Activated naive CD4-positive, alpha-beta T cell treated with anti-CD3 and anti-CD28 coated beads, Interleukin-2, amount 50 U/mL, for 24 hours (primary cell): ENCODE data around the gene DTX1.
"Not testable (repeated sequence)": the region's sequence is repeated elsewhere in the genome, so short reads cannot be mapped to it uniquely, and the experiment has no call there.

Experiments
- H3K27ac Mint-ChIP-seq: one replicate; pipeline ENCODE4 v1.8.0; 2021; ENCODE audit warnings: mild to moderate bottlenecking, mixed read lengths
- H3K27me3 Mint-ChIP-seq: one replicate; pipeline ENCODE4 v1.8.0; 2021; ENCODE audit warnings: mixed read lengths
- H3K36me3 Mint-ChIP-seq: one replicate; pipeline ENCODE4 v1.8.0; 2021; ENCODE audit warnings: mixed read lengths
- H3K4me1 Mint-ChIP-seq: one replicate; pipeline ENCODE4 v1.8.0; 2021; ENCODE audit warnings: mixed read lengths
- H3K4me3 Mint-ChIP-seq: one replicate; pipeline ENCODE4 v1.8.0; 2021; ENCODE audit warnings: mild to moderate bottlenecking, mixed read lengths
- H3K9me3 Mint-ChIP-seq: one replicate; pipeline ENCODE4 v1.8.0; 2021; ENCODE audit warnings: mixed read lengths

Gene DTX1

DNA sequence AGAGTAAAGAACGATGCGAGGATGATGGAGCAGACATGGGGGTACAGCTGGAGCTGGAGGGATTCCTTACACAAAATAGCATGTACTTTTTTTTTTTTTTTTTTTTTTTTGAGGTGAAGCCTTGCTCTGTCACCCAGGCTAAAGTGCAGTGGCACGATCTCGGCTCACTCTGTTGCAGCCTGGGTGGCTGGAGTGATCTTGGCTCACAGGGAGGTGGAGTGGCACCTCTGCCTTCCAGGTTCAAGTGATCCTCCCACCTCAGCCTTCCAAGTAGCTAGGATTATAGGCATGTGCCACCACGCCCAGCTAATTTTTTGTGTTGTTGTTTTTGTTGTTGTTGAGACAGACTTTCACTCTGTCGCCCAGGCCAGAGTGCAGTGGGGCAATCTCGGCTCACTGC lies 84.2 kb downstream of the DTX1 start:
- Mint-ChIP-seq H3K4me3 (no peak overlapping the region), H3K27ac (no peak overlapping the region), H3K9me3 (no peaks in the 10 kb centered on the region)

DNA sequence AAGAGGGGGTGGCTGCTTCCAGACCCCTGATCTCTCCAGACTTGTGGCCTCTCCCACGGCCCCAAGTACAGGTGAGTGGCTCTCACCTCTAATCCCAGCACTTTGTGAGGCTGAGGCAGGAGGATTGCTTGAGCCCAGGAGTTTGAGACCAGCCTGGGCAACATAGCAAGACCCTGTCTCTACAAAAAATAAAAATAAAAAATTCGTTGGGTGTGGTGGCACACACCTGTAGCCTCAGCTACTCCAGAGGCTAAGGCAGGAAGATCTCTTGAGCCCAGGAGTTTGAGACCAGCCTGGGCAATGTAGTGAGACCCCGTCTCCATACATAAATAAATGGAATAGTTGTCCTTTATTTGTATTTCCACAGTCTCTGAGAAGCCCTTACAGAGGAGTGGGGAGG lies 85.2 kb downstream of the DTX1 start:
- H3K9me3 Mint-ChIP-seq, H3K4me1 Mint-ChIP-seq, H3K36me3 Mint-ChIP-seq, H3K4me3 Mint-ChIP-seq, H3K27ac Mint-ChIP-seq, H3K27me3 Mint-ChIP-seq: not testable (repeated sequence)

More for the DNA sequence above, 84.2 kb downstream of the DTX1 start:
- peaks cover 10% of the 10 kb centered on the region for H3K4me1 Mint-ChIP-seq
- H3K36me3 Mint-ChIP-seq = no peaks in the 10 kb centered on the region
- H3K27me3 Mint-ChIP-seq = no peaks in the 10 kb centered on the region

GRCh38 chr12:113142173-113142885 lies 85.8 kb downstream of the DTX1 start:
- Mint-ChIP-seq H3K36me3 (no peaks in the 10 kb centered on the region), H3K4me1 (no peaks in the 10 kb centered on the region), H3K27ac (no peak overlapping the region), H3K4me3 (no peak overlapping the region), H3K27me3 (no peaks in the 10 kb centered on the region), H3K9me3 (no peaks in the 10 kb centered on the region)

- no peak overlapping the region for H3K4me3 Mint-ChIP-seq
- no peaks in the 10 kb centered on the region for H3K9me3 Mint-ChIP-seq
- H3K4me1 Mint-ChIP-seq = no peaks in the 10 kb centered on the region
- no peak overlapping the region for H3K27ac Mint-ChIP-seq
- no peaks in the 10 kb centered on the region for H3K36me3 Mint-ChIP-seq
- no peaks in the 10 kb centered on the region for H3K27me3 Mint-ChIP-seq
Measured at GRCh38 chr12:113142886-113143332, 86.4 kb downstream of the DTX1 start.

GRCh38 chr12:113143959-113144358 lies 87.4 kb downstream of the DTX1 start:
- Mint-ChIP-seq H3K4me3 (no peak overlapping the region), H3K9me3 (no peaks in the 10 kb centered on the region), H3K4me1 (no peaks in the 10 kb centered on the region), H3K27me3 (no peaks in the 10 kb centered on the region), H3K36me3 (no peaks in the 10 kb centered on the region), H3K27ac (no peak overlapping the region)

DNA sequence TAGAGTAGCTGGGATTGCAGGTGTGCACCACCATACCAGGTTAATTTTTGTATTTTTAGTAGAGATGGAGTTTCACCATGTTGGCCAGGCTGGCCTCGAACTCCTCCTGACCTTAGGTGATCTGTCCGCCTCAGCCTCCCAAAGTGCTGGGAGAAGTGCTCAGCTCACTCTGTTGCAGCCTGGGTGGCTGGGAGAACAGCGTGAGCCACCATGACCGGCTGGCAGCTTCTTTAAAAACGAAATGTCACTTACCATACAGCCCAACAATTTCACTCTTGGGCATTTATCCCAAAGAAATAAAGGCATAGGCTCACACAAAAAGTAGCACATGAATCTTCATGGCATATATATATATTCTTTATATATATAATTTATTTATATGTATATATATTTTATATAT lies 88.3 kb downstream of the DTX1 start:
- no peaks in the 10 kb centered on the region for H3K4me1 Mint-ChIP-seq
- no peaks in the 10 kb centered on the region for H3K9me3 Mint-ChIP-seq
- H3K4me3 Mint-ChIP-seq = no peak overlapping the region
- H3K27ac Mint-ChIP-seq = no peak overlapping the region
- no peaks in the 10 kb centered on the region for H3K36me3 Mint-ChIP-seq
- no peaks in the 10 kb centered on the region for H3K27me3 Mint-ChIP-seq

- H3K36me3 Mint-ChIP-seq = no peaks in the 10 kb centered on the region
- no peak overlapping the region for H3K4me3 Mint-ChIP-seq
- H3K27me3 Mint-ChIP-seq = no peaks in the 10 kb centered on the region
Measured at GRCh38 chr12:113145720-113146551, 89.4 kb downstream of the DTX1 start.

DNA sequence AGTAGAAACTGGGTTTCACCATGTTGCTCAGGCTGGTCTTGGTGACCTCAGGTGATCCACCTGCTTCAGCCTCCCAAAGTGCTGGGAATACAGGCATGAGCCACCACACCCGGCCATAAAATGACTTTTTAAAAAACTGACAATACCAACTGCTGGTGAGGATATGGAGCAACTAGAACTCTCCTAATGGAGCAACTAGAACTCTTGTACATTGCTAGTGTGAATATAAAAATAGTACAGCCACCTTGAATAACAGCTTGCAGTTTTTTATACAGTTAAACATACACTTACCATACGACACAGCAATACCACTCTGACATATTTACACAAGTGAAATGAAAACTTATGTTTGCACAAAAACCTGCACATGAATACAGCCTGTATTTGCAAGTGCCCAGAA lies 90.5 kb downstream of the DTX1 start:
- Mint-ChIP-seq H3K27me3 (no peaks in the 10 kb centered on the region), H3K4me1 (peaks cover 2% of the 10 kb centered on the region), H3K4me3 (no peak overlapping the region), H3K27ac (no peak overlapping the region), H3K9me3 (no peaks in the 10 kb centered on the region), H3K36me3 (no peaks in the 10 kb centered on the region)

More at GRCh38 chr12:113145720-113146551, 89.4 kb downstream of the DTX1 start:
- Mint-ChIP-seq H3K27ac (no peak overlapping the region), H3K9me3 (no peaks in the 10 kb centered on the region), H3K4me1 (no peaks in the 10 kb centered on the region)
